ENCODE data around the gene DCUN1D3. TPM values are rescaled to one million over a fixed set of nuclear protein-coding genes. Genes with fewer than 3 reads are reported as not detected.
"Not testable (repeated sequence)": the region's sequence is repeated elsewhere in the genome, so short reads cannot be mapped to it uniquely, and the experiment has no call there.

The DCUN1D3 gene
- total RNA-seq, result 1 to 10 TPM; 4.2 to 5.1 TPM

GRCh38 chr16:20900299-20901067 lies at the start of gene DCUN1D3, which contains the start of gene LYRM1:
TSS of gene DCUN1D3 (minus strand) at chr16:20900358. CDS start at chr16:20862538, 37,820 bp downstream.
TSS of gene LYRM1 (plus strand) at chr16:20900771. CDS start at chr16:20915556, 14,785 bp downstream.
- peak within 1 kb of the TSS; percentile 94 for H3K27ac Mint-ChIP-seq
- intact Hi-C loops (cut with DNase I, micrococcal nuclease), result loop anchor here (1.0 to 10.0 kb wide), 16 partner anchors 10 to 1474 kb away; partner anchors contain the start of genes CDR2 (in 1 of the 2), ERI2 (in 1 of the 2), IQCK (in 1 of the 2) and KNOP1 (in 1 of the 2)
- H3K36me3 Mint-ChIP-seq (ENCODE audit: low read depth), result peaks cover 24% of the 10 kb centered on the region
- H3K9me3 Mint-ChIP-seq (ENCODE audit: low read depth), result no peaks in the 10 kb centered on the region
- H3K4me1 Mint-ChIP-seq, result peaks cover 60% of the 10 kb centered on the region
- DNase-seq (peak; percentile 95), ATAC-seq (peak; percentile 86)
- H3K4me3 Mint-ChIP-seq, result peak within 1 kb of the TSS; percentile 83
- POLR2A ChIA-PET, result interaction anchor here (0.7 to 1.4 kb wide), 4 partner anchors 10 to 1290 kb away, joined by 3 to 5 read pairs (median 4); no protein-coding TSS in a partner anchor
- no peaks in the 10 kb centered on the region for H3K27me3 Mint-ChIP-seq
- CTCF ChIA-PET, result interaction anchor here (0.5 to 1.6 kb wide), 4 partner anchors 17 to 256 kb away, joined by 3 to 6 read pairs (median 4); no protein-coding TSS in a partner anchor

GRCh38 chr16:20949660-20950059 lies 49.5 kb upstream of the DCUN1D3 start:
- CTCF ChIA-PET, result interaction anchor here (1.0 kb wide), 1 partner anchor 99 kb away, joined by 3 read pairs; no protein-coding TSS in a partner anchor
- POLR2A ChIA-PET, result no interaction called here
- Mint-ChIP-seq H3K4me3 (no peak overlapping the region), H3K27me3 (peaks cover 4% of the 10 kb centered on the region), H3K9me3 (ENCODE audit: low read depth) (no peaks in the 10 kb centered on the region), H3K4me1 (peaks cover 7% of the 10 kb centered on the region), H3K36me3 (ENCODE audit: low read depth) (no peaks in the 10 kb centered on the region), H3K27ac (no peak overlapping the region)
- DNase-seq, result no peak
- no peak for ATAC-seq
- intact Hi-C loops (cut with DNase I, micrococcal nuclease), result no loop called here

DNA sequence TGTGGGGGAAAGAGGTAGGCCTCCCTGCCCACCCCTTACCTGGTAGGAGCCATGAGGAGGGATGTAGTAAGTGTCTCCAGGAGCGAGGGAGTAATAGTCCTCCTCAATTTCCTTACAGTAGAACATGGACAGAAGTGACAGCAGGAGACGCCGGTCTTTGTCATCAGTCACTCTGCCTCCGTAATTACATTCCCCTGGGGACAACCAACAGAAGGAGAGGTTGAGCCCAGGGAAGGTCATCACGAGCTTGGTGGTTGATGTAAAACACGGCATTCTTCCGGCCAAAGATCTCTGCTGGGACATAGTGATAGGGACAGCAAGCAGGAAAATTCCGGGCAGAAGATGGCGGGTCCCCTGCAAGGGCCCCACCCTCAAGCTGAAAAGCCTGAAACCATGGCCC lies 48.3 kb upstream of the DCUN1D3 start:
- no peak overlapping the region for H3K4me3 Mint-ChIP-seq
- intact Hi-C loops (cut with DNase I, micrococcal nuclease), result no loop called here
- peaks cover 18% of the 10 kb centered on the region for H3K4me1 Mint-ChIP-seq
- no peak for DNase-seq
- no peaks in the 10 kb centered on the region for H3K9me3 Mint-ChIP-seq (ENCODE audit: low read depth)
- peaks cover 4% of the 10 kb centered on the region for H3K27me3 Mint-ChIP-seq
- CTCF ChIA-PET, result interaction anchor here (0.9 kb wide), 1 partner anchor 142 kb away, joined by 3 read pairs; the partner anchor contains the start of genes ERI2 and REXO5
- H3K36me3 Mint-ChIP-seq (ENCODE audit: low read depth), result no peaks in the 10 kb centered on the region
- H3K27ac Mint-ChIP-seq, result no peak overlapping the region
- POLR2A ChIA-PET, result no interaction called here
- ATAC-seq, result no peak

DNA sequence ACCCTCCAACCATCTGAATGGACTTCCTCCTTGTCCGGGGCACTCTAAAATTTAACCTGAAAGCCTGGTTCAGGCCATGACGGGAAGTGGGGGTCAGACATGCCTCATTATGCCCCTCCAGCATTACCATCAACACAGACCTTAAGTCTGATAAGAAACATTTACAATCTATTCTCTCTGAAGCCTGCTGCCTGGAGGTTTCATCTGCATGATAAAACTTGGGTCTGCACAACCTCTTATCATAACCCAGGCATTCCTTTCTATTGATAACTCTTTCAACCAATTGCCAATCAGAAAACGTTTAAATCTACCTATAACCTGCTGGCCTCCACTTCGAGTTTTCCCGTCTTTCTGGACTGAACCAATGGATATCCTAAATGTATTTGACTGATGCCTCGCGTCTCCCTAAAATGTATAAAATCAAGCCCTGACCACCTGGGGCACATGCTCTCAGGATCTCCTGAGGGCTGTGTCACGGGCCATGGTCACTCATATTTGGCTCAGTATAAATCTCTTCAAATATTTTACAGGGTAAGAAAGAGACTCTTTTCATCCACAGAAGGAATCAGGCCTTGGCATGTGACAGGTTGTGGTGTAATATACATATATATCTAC lies 46.0 kb upstream of the DCUN1D3 start:
- Mint-ChIP-seq H3K36me3 (ENCODE audit: low read depth) (no peaks in the 10 kb centered on the region), H3K27ac (peak overlapping the region; percentile 65), H3K27me3 (peaks cover 3% of the 10 kb centered on the region), H3K9me3 (ENCODE audit: low read depth) (no peaks in the 10 kb centered on the region), H3K4me1 (peaks cover 30% of the 10 kb centered on the region), H3K4me3 (no peak overlapping the region)
- POLR2A ChIA-PET, result no interaction called here
- intact Hi-C loops (cut with DNase I, micrococcal nuclease), result no loop called here
- DNase-seq (no peak), ATAC-seq (no peak)
- CTCF ChIA-PET, result no interaction called here

GRCh38 chr16:20945575-20945875 lies 45.4 kb upstream of the DCUN1D3 start:
- H3K36me3 Mint-ChIP-seq (ENCODE audit: low read depth); H3K27me3 Mint-ChIP-seq; ATAC-seq; CTCF ChIA-PET; DNase-seq; H3K9me3 Mint-ChIP-seq (ENCODE audit: low read depth); H3K4me3 Mint-ChIP-seq; POLR2A ChIA-PET: not testable (repeated sequence)
- Mint-ChIP-seq H3K4me1 (peaks cover 33% of the 10 kb centered on the region), H3K27ac (peak overlapping the region; percentile 65)
- intact Hi-C loops (cut with DNase I, micrococcal nuclease), result loop anchor here (1.0 to 2.0 kb wide), 3 partner anchors 35 to 95 kb away; partner anchors contain the start of genes DCUN1D3 (in 1 of the 2) and LYRM1 (in 1 of the 2)

DNA sequence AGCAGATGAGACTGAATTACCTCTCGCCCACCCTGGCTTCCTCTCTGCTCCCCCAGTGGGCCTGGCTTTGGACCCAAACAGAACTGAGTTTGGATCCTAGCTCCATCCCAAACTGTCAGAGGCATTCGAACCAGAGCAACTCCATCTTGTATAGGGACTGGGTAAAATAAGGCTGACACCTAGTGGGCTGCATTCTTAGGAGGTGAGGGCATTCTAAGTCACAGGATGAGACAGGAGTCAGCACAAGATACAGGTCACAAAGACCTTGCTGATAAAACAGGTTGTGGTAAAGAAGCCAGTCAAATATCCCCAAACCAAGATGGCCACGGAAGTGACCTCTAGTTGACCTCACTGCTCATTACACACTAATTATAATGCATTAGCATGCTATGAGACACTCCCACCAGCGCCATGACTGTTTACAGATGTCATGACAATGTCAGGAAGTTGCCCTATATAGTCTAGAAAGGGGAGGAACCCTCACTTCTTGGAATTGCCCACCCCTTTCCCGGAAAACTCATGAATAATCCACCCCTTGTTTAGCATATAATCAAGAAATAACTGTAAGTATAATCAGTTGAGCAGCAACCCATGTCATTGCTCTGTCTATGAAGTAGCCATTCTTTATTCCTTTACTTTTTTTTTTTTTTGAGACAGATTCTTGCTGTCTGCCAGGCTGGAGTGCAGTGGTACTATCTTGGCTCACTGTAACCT lies 44.9 kb upstream of the DCUN1D3 start:
- H3K27me3 Mint-ChIP-seq, result no peaks in the 10 kb centered on the region
- peaks cover 33% of the 10 kb centered on the region for H3K4me1 Mint-ChIP-seq
- intact Hi-C loops (cut with DNase I, micrococcal nuclease), result loop anchor here (1.0 to 5.0 kb wide), 5 partner anchors 34 to 357 kb away; partner anchors contain the start of genes DCUN1D3 (in 1 of the 2), LYRM1 (in 1 of the 2) and THUMPD1 (in 1 of the 2)
- no peaks in the 10 kb centered on the region for H3K9me3 Mint-ChIP-seq (ENCODE audit: low read depth)
- peak; percentile 78 for DNase-seq
- ATAC-seq, result peak; percentile 78
- peak overlapping the region; percentile 55 for H3K27ac Mint-ChIP-seq
- no peak overlapping the region for H3K4me3 Mint-ChIP-seq
- POLR2A ChIA-PET, result no interaction called here
- no peaks in the 10 kb centered on the region for H3K36me3 Mint-ChIP-seq (ENCODE audit: low read depth)
- CTCF ChIA-PET, result no interaction called here

DNA sequence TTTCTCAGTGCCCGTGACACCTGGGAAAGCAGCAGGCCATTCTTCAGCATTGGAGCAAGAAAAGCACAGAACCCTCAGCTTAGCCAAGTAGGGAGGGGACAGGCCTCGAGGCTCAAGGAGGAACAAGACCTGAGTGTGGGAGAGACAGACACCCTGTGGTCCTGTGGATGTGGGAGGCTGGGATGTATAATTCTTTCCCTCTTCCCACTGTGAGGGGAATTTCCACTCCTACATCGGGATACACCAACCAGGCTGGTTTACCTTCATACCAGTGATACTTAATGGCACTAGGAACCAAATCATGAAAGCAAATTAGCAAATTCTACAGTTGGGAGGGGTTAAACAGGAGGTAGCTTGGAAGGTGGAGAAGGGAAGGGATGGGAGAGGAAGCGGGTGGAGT lies 42.1 kb upstream of the DCUN1D3 start:
- CTCF ChIA-PET, result interaction anchor here (2.6 kb wide), 1 partner anchor 93 kb away, joined by 8 read pairs; no protein-coding TSS in a partner anchor
- intact Hi-C loops (cut with DNase I, micrococcal nuclease), result loop anchor here in 1 of 2 experiments (5.0 kb wide), 2 partner anchors 200 to 360 kb away; partner anchors contain the start of gene THUMPD1
- ATAC-seq, result no peak

DNA sequence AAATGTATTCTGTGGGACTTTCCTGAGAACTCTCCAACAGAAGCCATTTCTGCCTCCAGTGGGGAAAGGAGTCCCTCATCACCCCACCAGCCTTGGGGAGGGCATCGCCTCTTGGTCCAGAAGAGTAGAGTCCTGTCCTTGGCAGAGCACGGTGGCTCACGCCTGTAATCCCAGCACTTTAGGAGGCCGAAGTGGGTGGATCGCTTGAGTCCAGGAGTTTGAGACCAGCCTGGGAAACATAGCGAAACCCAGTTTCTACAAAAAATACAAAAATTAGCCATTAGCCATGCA lies 41.4 kb upstream of the DCUN1D3 start:
- Mint-ChIP-seq H3K9me3 (ENCODE audit: low read depth) (no peaks in the 10 kb centered on the region), H3K36me3 (ENCODE audit: low read depth) (no peaks in the 10 kb centered on the region), H3K27me3 (peaks cover 1% of the 10 kb centered on the region), H3K27ac (no peak overlapping the region), H3K4me3 (no peak overlapping the region), H3K4me1 (peaks cover 54% of the 10 kb centered on the region)
- DNase-seq (no peak), ATAC-seq (no peak)
- CTCF ChIA-PET, result no interaction called here
- intact Hi-C loops (cut with DNase I, micrococcal nuclease), result loop anchor here in 1 of 2 experiments (5.0 kb wide), 2 partner anchors 199 to 361 kb away; partner anchors contain the start of gene THUMPD1
- POLR2A ChIA-PET, result no interaction called here

More for the DNA sequence above, 42.1 kb upstream of the DCUN1D3 start:
- Mint-ChIP-seq H3K4me1 (peaks cover 54% of the 10 kb centered on the region), H3K4me3 (no peak overlapping the region), H3K27me3 (no peaks in the 10 kb centered on the region), H3K36me3 (ENCODE audit: low read depth) (no peaks in the 10 kb centered on the region), H3K9me3 (ENCODE audit: low read depth) (no peaks in the 10 kb centered on the region), H3K27ac (no peak overlapping the region)
- POLR2A ChIA-PET, result no interaction called here
- no peak for DNase-seq

DNA sequence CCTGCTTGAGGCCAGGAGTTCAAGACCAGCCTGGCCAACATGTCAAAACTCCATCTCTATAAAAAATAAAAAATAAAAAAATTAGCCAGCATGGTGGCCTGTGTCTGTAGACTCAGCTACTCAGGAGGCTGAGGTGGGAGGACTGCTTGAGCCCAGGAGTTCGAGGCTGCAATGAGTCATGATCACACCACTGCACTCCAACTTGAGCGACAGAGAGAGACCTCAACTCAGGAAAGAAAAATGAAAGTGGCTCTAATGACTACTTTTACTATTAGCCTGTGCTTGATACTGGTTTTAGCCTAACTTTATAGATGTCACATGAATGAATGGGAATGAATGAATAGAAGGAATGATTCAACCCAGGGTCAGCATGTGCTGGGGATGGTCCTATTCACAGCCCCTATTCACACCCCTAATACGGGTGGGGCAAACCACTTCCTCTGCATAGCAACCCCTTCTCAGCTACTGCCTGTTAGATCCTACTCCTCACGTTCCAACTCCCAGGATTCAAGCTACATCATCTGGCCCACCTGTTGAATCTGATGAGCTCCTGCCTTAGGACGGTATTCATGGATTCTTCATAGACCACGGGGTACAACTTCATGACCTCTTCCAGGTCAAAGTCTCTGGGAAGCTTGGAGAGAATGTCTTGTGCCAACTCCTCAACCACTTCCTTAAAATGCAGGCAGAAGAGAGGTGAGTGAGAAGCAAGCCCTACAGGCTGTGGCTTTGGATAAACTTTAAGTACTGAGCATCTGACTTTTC lies 40.9 kb upstream of the DCUN1D3 start:
- ATAC-seq (peak; percentile 28), DNase-seq (peak; percentile 50)
- H3K27ac Mint-ChIP-seq, result peak overlapping the region; percentile 47
- H3K36me3 Mint-ChIP-seq (ENCODE audit: low read depth), result no peaks in the 10 kb centered on the region
- peaks cover 1% of the 10 kb centered on the region for H3K27me3 Mint-ChIP-seq
- intact Hi-C loops (cut with DNase I, micrococcal nuclease), result loop anchor here in 1 of 2 experiments (5.0 kb wide), 2 partner anchors 199 to 361 kb away; partner anchors contain the start of gene THUMPD1
- POLR2A ChIA-PET, result no interaction called here
- H3K4me1 Mint-ChIP-seq, result peaks cover 54% of the 10 kb centered on the region
- no peak overlapping the region for H3K4me3 Mint-ChIP-seq
- CTCF ChIA-PET, result interaction anchor here (1.0 kb wide), 1 partner anchor 1034 kb away, joined by 3 read pairs; no protein-coding TSS in a partner anchor
- H3K9me3 Mint-ChIP-seq (ENCODE audit: low read depth), result no peaks in the 10 kb centered on the region

DNA sequence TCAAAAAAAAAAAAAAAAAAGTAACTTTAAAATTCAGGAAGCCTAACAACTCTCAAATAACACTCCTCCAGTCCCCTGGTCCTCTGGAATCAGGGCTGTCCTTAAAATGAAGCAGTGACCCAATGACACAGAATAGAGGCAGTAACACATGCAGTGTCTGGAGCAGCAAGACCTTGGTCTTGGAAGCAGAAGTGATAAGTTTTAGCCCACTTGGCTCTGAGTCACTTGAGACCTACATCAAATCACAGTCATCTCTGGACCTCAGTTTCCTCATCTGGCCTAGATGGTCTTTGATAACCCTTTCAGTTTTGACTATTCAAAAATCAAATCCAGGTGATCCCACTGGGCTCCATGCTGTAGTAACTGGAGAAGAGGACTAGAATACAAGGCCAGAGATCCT lies 39.5 kb upstream of the DCUN1D3 start:
- Mint-ChIP-seq H3K27ac (no peak overlapping the region), H3K27me3 (peaks cover 1% of the 10 kb centered on the region), H3K9me3 (ENCODE audit: low read depth) (no peaks in the 10 kb centered on the region), H3K4me1 (peaks cover 46% of the 10 kb centered on the region), H3K36me3 (ENCODE audit: low read depth) (no peaks in the 10 kb centered on the region), H3K4me3 (no peak overlapping the region)
- DNase-seq (no peak), ATAC-seq (no peak)
- intact Hi-C loops (cut with DNase I, micrococcal nuclease), result loop anchor here (2.0 to 5.0 kb wide), 4 partner anchors 29 to 363 kb away; partner anchors contain the start of gene THUMPD1 (in 1 of the 2)
- CTCF ChIA-PET, result no interaction called here
- POLR2A ChIA-PET, result interaction anchor here (0.6 kb wide), 1 partner anchor 28 kb away, joined by 10 read pairs; no protein-coding TSS in a partner anchor

All from activated CD4-positive, alpha-beta T cell treated with anti-CD3 and anti-CD28 coated beads for 36 hours (primary cell).